PC-9 (cell line): ENCODE measurements around the gene PLAC1.

Experiments used
- CTCF ChIP-seq: fragments of 200-600 bp; sonication (generic); conservative IDR thresholded peaks from 2 replicates; pipeline ENCODE4 v1.6.1; 2017; ENCODE audit warnings: mixed run types, antibody characterized with exemption, mild to moderate bottlenecking, moderate library complexity
- EZH2 ChIP-seq: fragments of 200-600 bp; sonication (generic); IDR thresholded peaks from 2 replicates; pipeline ENCODE4 v1.8.0; 2017; ENCODE audit warnings: antibody characterized with exemption, low read depth

GRCh38 chrX:134633832-134634231, 24.4 kb downstream of the PLAC1 start:
- no peak for TF ChIP-seq CTCF
- TF ChIP-seq EZH2, result no peak
